ENCODE results near the gene KLHDC10. TPM values are rescaled to one million over a fixed set of nuclear protein-coding genes. Genes with fewer than 3 reads are reported as not detected.
"Not testable (repeated sequence)": the region's sequence is repeated elsewhere in the genome, so short reads cannot be mapped to it uniquely, and the experiment has no call there.

The KLHDC10 gene
- 24.5 and 28.5 TPM in 2 replicates for total RNA-seq (2014; rRNA removed; shearing (Covaris generic))

- DNase-seq (ENCODE audit: low read depth), result peak; percentile 100
These were observed at the start of gene KLHDC10 for GRCh38 chr7:130069978-130070860. KLHDC10 (plus strand) TSS chr7:130070534; CDS start chr7:130070644, 110 bp downstream.

- DNase-seq (ENCODE audit: low read depth), result no peak
These were observed 49.1 kb upstream of the KLHDC10 start for GRCh38 chr7:130021105-130021834.

GRCh38 chr7:130022115-130022514, 48.2 kb upstream of the KLHDC10 start:
- no peak for DNase-seq (ENCODE audit: low read depth)

GRCh38 chr7:130022623-130023175, 47.6 kb upstream of the KLHDC10 start:
- peak; percentile 20 for DNase-seq (ENCODE audit: low read depth)

GRCh38 chr7:130024390-130024789, 45.9 kb upstream of the KLHDC10 start:
- DNase-seq (ENCODE audit: low read depth), result no peak

- no peak for DNase-seq (ENCODE audit: low read depth)
These were observed 37.6 kb upstream of the KLHDC10 start for GRCh38 chr7:130032698-130033097.

GRCh38 chr7:130037703-130038102, 32.6 kb upstream of the KLHDC10 start:
- no peak for DNase-seq (ENCODE audit: low read depth)

GRCh38 chr7:130040576-130040975, 29.8 kb upstream of the KLHDC10 start:
- no peak for DNase-seq (ENCODE audit: low read depth)

- no peak for DNase-seq (ENCODE audit: low read depth)
These were observed 22.5 kb upstream of the KLHDC10 start for GRCh38 chr7:130047831-130048230.

- DNase-seq (ENCODE audit: low read depth), result no peak
These were observed 21.4 kb upstream of the KLHDC10 start for GRCh38 chr7:130048906-130049305.

GRCh38 chr7:130052250-130052649, 18.1 kb upstream of the KLHDC10 start:
- not testable (repeated sequence) for DNase-seq (ENCODE audit: low read depth)

- DNase-seq (ENCODE audit: low read depth), result not testable (repeated sequence)
These were observed 15.1 kb upstream of the KLHDC10 start for GRCh38 chr7:130055198-130055597.

GRCh38 chr7:130062246-130062645, 8.1 kb upstream of the KLHDC10 start:
- DNase-seq (ENCODE audit: low read depth), result no peak

GRCh38 chr7:130063036-130063435, 7.3 kb upstream of the KLHDC10 start:
- DNase-seq (ENCODE audit: low read depth), result peak; percentile 55

- not testable (repeated sequence) for DNase-seq (ENCODE audit: low read depth)
These were observed 5.8 kb upstream of the KLHDC10 start for GRCh38 chr7:130064580-130064926.

GRCh38 chr7:130065500-130066152, 4.7 kb upstream of the KLHDC10 start:
- no peak for DNase-seq (ENCODE audit: low read depth)

GRCh38 chr7:130069179-130069977, 956 bp upstream of the KLHDC10 start:
- DNase-seq (ENCODE audit: low read depth), result no peak

- peak; percentile 32 for DNase-seq (ENCODE audit: low read depth)
These were observed 708 bp downstream of the KLHDC10 start for GRCh38 chr7:130070861-130071622.

- peak; percentile 89 for DNase-seq (ENCODE audit: low read depth)
These were observed 1.6 kb downstream of the KLHDC10 start for GRCh38 chr7:130071701-130072622.
